Measurements from ENCODE around the gene OTOF.

OTOF gene

GRCh38 chr2:26504002-26504401 lies 26.1 kb upstream of the OTOF start:
- no peak for TF ChIP-seq ZFX (IDR thresholded peaks at IDR 0.05)
- TF ChIP-seq CTCF (conservative IDR thresholded peaks at IDR 0.05): no peak
- H3K27ac ChIP-seq: peak overlapping the region; percentile 13; the same call in 1 of the 2 replicates

- peak overlapping the region; percentile 13; the same call in 1 of the 2 replicates for H3K27ac ChIP-seq
- TF ChIP-seq ZFX (IDR thresholded peaks at IDR 0.05): no peak
- peak; percentile 97 for TF ChIP-seq CTCF (conservative IDR thresholded peaks at IDR 0.05)
These were observed 25.4 kb upstream of the OTOF start for GRCh38 chr2:26503231-26503880.

DNA sequence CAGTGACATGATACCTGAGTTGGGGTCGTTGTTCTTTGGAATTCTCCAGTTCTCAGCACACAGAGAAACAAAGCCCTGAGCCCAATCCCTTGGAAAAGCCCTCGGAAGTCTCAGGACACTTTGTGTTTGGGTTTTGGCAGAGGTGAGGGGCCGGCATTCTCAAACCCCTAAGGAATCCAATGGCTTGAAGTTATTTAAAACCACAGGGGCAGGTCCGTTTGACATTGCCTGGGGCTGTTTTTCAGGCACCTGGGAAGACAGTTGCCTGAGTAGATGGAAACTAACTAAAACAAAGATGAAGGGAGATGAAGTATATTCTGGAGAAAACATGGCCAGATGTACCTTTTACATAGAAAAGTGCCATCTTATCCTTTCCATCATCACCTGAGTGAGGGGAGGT lies 22.5 kb upstream of the OTOF start:
- TF ChIP-seq ZFX (IDR thresholded peaks at IDR 0.05): no peak
- TF ChIP-seq CTCF (conservative IDR thresholded peaks at IDR 0.05): no peak

DNA sequence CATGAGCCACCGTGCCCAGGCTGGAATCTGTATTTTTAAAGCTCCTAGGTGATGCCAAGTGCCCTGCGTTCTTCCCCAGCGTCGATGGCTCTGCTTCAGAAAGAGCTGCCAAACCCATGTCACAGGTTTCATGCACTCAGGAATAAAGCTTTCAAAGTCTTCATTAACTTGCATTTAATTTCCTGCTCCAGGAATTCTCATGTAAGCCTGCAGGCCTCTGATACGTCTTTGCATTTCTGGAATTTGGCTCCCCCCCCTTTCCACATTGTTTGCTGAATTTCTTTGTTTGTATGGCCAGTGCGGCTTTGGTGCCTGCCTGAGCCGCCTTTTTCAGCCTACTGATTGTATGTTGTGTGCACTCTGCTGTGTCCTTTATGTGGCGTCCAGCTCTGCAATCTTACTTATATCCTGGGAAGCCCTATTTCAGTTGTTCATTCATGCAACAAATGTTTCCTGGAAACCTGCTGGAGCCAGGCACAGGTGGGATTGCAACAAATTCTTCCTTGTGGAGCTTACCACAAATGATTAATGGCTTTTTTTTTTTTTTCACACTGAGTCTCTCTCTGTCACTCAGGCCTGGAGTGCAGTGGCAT lies 17.9 kb upstream of the OTOF start:
- TF ChIP-seq ZFX (IDR thresholded peaks at IDR 0.05) (no peak), CTCF (conservative IDR thresholded peaks at IDR 0.05) (no peak)
- no peak overlapping the region for H3K27ac ChIP-seq

More for the DNA sequence above, 22.5 kb upstream of the OTOF start:
- no peak overlapping the region for H3K27ac ChIP-seq

GRCh38 chr2:26494891-26495290 lies 17.0 kb upstream of the OTOF start:
- H3K27ac ChIP-seq: no peak overlapping the region
- TF ChIP-seq ZFX (IDR thresholded peaks at IDR 0.05) (no peak), CTCF (conservative IDR thresholded peaks at IDR 0.05) (no peak)

DNA sequence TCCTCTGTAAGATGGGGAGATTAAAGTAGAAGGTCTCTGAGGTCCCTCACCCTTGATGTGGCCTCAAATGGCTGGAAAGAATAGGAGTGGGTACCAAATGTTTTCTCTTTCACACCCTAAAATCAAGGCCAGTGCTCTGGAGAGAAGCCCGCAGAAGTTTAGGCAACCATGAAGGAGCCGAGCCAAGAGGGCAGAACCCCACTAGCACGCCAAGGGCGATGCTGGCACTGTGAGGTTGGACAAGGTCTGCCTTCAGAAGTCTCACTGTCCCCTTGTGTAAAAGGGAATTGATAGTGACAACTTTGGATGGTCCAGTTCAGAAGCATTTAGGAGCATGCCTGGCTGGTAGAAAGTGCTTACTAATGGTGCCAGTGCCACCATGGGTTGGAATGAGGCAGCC lies 16.3 kb upstream of the OTOF start:
- TF ChIP-seq ZFX (IDR thresholded peaks at IDR 0.05) (no peak), CTCF (conservative IDR thresholded peaks at IDR 0.05) (no peak)
- no peak overlapping the region for H3K27ac ChIP-seq

- TF ChIP-seq CTCF (conservative IDR thresholded peaks at IDR 0.05) (no peak), ZFX (IDR thresholded peaks at IDR 0.05) (no peak)
- H3K27ac ChIP-seq: no peak overlapping the region
These were observed 15.6 kb upstream of the OTOF start for GRCh38 chr2:26493566-26493965.

All from C4-2B (cell line).